IMR-90 (cell line): Measurements from ENCODE around the gene SPAG16.

Source experiments
- CEBPB ChIP-seq: IDR thresholded peaks from 2 replicates; pipeline ENCODE4 v1.6.1; 2012; ENCODE audit warnings: low read depth, low read length, improper control_type of control experiment
- TF ChIP-seq, protein P1 (sequence below): conservative IDR thresholded peaks from 2 replicates; pipeline ENCODE4 v1.5.1; 2012; ENCODE audit warnings: mild to moderate bottlenecking, low read depth, low read length, improper control_type of control experiment

DNA sequence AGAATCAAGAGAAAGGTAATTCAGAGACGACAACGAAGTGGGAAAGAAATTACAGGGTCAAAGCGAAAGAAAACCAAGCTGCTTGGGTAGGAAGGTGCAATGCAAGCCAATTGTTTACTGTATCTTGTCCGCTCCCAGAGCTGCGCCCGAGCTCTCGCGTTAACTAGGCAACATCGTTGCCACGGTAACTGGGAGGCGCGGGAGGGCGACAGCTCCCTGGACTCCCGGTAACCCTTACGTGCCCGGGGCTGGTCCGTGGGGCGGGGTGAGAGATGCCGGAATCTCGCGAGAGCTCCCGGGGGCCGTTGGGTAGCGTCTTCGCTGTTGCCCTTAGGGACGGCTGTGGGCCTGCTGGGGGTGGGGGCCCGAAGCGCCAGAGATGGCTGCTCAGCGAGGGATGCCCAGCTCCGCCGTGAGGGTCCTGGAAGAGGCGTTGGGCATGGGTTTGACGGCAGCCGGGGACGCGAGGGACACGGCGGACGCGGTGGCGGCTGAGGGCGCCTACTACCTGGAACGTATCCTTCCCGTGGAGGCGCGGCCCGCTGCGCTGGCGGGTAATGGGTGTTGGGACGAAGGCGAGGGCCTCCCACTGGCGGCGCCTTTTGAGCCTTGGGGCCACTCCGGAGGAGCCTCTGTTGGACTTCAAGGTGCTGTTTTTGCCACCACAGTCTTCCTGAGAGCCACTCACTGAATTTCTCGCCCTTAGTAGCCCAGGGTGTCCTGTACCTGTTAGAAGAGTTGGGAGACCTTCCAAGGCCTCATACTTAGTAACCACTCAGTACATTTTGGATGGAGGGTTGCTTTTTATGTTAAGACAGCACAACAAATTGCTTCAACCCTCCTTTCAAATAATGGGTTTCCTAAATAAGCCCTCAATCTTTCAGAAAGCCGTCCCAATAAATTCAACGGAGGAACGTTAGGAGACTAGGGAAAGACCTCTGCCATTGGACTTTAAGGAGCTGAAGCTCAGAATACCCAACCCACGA lies at the start of gene SPAG16:
- TF ChIP-seq, protein P1, sequence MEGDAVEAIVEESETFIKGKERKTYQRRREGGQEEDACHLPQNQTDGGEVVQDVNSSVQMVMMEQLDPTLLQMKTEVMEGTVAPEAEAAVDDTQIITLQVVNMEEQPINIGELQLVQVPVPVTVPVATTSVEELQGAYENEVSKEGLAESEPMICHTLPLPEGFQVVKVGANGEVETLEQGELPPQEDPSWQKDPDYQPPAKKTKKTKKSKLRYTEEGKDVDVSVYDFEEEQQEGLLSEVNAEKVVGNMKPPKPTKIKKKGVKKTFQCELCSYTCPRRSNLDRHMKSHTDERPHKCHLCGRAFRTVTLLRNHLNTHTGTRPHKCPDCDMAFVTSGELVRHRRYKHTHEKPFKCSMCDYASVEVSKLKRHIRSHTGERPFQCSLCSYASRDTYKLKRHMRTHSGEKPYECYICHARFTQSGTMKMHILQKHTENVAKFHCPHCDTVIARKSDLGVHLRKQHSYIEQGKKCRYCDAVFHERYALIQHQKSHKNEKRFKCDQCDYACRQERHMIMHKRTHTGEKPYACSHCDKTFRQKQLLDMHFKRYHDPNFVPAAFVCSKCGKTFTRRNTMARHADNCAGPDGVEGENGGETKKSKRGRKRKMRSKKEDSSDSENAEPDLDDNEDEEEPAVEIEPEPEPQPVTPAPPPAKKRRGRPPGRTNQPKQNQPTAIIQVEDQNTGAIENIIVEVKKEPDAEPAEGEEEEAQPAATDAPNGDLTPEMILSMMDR, result no peak
- TF ChIP-seq CEBPB, result 0 out of 2 replicates have a peak, but pooled peaks have one; percentile 30
